SKM-1 treated with dmso at 0.1 percent for 144 hours (cell line): ENCODE data around the gene KIF5C.

Experiments used
- DNase-seq: peaks from one replicate; lab custom pipeline; 2025; ENCODE audit not compliant: unreplicated experiment; lab: John Stamatoyannopoulos, UW

The KIF5C gene

DNA sequence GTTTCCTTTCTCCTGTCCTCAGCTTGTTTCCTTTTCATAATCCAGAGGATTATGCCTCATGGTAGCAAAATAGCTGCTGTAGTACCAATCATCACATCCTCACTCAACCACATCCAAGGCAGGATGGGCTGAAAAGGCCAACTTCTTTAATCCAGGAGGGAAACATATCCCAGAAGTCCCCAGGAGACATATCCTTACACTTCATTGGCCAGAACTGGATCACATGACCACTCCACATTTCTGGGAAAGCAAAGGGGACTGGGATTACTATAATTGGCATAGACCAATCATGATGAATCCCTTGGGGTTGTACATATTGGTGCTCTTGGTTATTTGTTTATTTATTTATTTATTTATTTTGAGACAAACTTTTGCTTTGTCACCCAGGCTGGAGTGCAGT, 109.4 kb downstream of the KIF5C start:
- DNase-seq = no peak

- DNase-seq = peak; percentile 42
These were observed 112.3 kb downstream of the KIF5C start for GRCh38 chr2:148987286-148987685.

DNA sequence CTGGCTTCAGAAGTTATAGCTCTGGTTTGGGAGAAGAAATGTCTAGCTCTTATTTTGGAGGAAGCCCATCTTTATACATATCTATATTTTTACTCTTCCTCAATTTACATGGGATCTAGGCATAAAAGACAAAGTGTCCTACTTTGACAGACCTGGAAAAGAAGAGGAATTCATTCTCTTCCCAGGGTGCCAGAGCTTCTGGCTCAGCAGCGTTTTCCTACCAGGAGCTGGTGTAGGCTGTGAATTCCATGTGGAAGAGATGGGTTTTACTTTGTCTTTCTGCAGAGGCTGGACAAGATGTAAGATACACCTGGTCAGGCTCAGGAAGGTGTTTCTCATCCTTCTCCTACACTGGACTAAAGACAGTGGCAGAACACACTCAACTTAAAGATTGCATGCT, 113.3 kb downstream of the KIF5C start:
- no peak for DNase-seq

- DNase-seq = peak; percentile 70
These were observed 115.0 kb downstream of the KIF5C start for GRCh38 chr2:148989882-148990493.

DNA sequence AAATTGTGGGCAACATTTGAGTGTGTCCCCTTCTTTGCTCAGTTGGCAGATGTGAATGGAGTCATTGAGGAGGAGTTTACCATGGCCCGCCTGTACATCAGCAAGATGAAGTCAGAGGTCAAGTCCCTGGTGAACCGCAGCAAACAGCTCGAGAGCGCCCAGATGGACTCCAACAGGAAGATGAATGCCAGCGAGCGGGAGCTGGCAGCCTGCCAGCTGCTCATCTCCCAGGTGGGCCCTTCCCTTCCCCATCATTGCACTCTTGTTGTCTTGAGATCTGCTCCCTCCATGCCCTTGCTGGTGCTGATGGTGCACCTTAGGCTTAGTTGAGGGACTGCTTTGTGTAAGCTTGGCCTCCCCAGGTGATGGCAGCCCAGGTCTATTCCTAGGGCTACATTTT, 115.9 kb downstream of the KIF5C start:
- no peak for DNase-seq

DNA sequence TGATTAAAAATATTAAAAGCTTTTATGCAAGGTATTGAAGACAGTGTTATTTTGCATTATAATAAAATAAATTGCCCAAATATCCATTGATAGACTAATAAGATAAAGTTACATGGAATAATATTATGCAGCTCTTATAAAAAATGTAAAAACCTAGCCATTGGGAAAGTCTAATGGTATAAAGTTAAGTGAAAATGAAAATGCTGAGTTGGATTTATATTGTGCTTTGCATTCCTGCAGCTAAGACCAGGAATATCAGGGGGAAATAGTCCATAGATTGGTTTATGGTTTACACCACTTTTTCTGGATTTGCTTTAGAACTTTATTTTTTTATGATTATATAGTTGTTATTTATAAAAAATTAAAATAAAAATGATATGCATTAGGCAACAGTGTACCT, 117.4 kb downstream of the KIF5C start:
- DNase-seq = no peak

DNA sequence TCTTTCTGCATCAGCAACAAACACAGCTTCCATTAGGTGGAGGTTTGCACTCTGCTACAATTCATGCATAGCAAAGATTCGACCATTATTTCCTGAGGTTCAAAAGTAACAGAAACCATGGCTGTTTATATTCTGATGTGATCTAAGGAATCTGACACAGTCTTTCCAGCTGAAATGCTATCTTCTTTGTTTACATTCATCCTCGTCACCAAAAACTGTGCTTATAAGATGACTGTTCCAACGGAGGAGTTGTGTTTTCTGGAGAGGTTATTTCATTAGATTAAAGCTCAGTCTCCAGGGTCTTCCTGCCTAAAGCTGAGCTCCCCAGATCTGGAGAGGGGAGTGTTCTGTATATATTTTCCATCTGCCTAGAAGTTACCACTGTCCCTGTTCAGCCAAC, 118.3 kb downstream of the KIF5C start:
- no peak for DNase-seq

DNA sequence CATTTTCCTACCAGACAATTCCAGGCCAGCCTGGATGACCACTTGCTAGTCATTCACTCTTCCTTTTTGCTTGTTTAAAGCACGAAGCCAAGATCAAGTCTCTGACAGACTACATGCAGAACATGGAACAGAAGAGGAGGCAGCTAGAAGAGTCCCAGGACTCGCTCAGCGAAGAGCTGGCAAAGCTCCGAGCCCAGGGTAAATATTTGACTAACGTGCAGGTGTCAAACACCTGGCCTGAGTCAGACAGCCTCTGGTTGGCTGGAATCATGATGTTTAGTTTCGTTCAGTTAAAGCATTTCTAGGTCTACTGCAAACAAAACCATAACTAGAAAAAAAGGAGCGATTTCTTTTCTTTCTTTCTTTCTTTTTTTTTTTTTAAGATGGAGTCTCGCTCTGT, 119.3 kb downstream of the KIF5C start:
- no peak for DNase-seq

DNA sequence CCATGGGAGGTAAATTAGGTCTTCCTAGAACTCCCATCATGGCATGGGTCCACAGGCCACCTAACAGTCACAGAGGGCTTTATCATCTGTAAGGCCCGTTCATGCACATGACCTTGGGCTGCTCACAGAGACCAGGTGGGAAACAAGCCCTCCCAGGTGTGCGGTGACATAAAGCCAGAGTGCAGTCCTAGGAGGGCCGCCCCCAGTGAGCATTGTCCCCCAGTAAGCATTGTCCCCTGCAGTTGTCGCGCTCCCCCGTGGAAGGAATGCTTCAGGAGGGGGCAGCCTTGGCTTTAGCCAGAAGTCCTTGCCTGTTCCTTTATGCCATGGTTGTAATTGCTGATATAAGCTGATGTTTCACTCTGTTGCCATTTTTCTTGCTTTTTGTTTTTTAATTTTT, 121.8 kb downstream of the KIF5C start:
- DNase-seq = no peak

GRCh38 chr2:148998165-148998830, 123.3 kb downstream of the KIF5C start:
- DNase-seq = no peak

DNA sequence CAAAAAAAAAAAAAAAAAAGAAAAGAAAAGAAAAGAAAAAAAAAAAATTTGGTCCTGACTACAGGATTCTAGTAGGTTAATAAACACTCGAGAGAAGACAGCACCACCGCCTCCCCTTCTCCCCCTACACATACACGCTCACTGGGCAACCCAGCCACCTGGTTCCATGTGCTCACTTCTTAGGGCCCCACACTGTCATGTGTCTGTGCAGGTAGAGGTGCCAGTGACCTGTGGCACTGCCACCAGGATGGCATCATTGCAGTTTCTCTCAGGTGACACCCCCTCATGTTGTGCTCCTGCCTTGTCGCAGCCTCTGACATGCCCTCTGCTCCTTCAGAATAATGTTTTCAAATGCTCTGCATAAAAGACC, 123.8 kb downstream of the KIF5C start:
- no peak for DNase-seq

- DNase-seq = no peak
These were observed 124.5 kb downstream of the KIF5C start for GRCh38 chr2:148999451-148999921.

GRCh38 chr2:149000158-149000938, 125.3 kb downstream of the KIF5C start:
- DNase-seq = peak; percentile 10

DNA sequence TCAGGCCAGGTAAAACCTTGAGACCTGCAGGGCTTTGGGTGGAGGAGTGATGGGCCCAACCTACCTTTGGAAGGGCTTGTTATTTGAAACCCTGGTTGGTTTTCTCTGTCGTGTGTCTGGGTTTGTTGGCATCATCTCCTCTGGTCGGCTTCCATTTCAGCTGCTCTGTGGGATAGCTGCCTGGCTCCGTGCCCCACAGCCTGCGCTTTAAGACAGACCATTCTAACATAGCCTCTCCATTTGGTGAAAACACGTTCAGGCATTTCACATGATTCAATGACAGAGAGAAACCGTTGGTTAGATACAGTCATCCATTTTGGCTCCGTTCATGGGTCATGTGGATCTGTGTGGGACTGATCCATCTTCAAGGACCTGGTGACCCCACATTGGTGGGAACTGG, 126.5 kb downstream of the KIF5C start:
- no peak for DNase-seq

DNA sequence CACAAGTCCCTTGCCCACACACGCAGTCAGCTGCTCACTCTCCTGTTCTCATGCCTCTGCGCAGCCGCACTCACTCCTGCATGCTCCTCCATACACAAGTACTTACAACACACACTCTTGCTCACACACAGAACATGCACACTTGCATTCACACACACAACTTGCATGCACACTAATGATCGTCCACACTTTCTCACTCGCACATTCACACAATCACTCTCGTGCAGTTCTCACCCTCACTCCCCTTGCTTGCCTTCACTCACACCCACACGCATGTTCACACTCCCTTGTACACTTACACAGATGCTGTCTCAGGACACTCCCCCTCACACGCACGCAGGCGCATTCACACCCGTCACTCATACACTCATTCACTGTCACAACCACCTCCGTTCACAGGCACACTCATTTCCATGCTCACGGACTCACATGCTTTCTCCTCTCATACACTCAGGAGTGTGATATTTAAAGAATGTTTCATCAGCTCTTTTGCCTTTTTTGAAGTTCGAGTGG, 127.4 kb downstream of the KIF5C start:
- DNase-seq = no peak

DNA sequence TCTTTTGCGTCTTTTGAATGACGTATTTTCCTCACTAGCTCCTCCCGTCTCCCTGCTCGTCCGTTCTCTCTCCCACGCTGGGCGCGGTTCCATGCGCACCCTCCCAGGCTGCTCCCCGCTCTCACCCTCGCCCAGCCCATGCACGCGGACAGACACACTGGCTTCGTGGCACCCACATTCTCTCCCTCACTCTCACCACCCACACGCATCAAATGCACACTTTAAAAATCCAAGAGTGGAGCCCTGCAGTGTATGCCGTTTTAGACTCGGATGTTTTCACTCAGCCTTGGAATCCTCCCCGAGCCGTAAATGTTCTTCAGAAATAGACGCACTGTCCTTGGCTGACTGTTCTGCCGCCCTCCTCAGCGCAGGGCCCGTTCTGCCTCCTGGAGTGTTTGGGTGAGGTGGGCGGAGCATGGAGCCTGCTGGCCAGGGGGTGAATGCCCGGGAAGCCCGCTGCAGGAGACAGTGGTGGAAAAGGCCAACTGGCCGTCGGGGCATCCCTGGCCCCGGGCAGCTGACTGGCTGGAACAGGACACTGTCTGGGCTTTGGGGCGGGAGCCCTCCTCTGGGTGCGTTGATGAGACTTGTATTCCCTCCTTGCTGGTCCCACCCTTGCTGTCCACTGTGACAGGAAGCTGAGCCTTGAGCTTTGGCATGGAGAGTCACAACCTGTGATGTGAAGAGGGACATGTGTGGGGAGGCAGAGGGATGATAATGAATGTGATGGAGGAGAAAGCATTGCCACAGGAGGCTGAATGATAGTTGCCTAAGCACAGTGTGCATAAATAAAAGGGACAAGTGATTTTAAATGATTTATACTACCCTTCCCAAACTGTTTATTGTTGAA, 128.1 kb downstream of the KIF5C start:
- no peak for DNase-seq

- no peak for DNase-seq
These were observed 129.8 kb downstream of the KIF5C start for GRCh38 chr2:149004836-149005235.

DNA sequence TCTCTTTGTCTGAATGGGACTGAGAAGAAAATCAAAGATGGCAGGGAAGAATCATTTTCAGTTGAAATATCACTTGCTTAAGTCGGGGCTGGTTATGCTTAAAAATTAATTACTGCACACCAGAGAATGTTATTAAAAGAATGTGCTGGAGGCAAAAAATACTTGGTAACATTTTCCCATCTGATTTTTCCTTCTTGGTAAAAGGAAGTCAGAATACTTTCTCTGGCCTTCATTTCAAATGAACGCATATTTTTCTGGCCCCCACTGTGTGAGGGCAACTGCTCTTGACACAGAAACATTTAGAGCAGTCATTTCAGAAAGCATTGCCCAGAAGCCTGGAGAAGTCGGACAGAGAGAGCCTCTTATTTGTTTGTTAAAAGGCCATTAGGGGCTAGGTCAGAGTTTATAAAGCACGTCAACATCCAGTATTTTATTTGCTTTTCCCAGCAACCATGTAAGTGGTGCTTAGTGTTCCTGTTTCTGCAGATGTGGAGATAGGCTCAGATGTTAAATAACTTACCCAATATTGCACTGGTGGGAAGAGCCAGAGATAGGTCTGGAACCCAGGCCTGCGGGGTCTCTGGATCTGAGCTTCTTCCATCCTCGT, 130.5 kb downstream of the KIF5C start:
- DNase-seq = no peak

DNA sequence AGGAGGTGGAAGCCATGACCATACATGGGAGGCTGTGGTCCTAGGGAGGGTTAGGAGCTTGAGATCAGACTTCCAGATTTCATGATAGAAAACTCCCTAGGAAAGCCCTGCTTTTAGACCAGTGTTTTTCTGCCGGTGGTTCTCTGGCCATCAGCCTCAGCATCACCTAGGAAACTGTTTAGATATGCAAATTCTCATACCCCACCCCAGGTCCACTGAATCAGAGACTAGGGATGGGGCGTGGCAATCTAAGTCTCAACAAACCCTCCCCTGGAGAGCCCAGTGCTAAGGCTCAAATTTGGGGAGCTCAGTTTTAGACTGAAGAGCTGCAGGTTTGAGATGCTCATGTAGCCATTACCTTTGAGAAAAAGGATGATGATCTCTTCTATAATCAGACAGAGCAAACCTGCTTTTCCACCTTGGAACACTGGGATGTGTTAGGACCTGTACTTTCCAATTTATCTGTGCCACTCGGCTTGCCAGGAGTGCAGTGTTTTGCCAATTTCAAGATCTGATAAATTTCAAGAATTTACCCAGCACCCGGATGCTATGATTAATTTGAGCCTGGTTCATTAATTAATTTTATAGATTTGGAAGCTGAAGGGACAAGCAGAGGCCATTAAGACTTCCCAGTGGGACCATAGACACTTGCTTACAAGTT, 132.0 kb downstream of the KIF5C start:
- DNase-seq = no peak

DNA sequence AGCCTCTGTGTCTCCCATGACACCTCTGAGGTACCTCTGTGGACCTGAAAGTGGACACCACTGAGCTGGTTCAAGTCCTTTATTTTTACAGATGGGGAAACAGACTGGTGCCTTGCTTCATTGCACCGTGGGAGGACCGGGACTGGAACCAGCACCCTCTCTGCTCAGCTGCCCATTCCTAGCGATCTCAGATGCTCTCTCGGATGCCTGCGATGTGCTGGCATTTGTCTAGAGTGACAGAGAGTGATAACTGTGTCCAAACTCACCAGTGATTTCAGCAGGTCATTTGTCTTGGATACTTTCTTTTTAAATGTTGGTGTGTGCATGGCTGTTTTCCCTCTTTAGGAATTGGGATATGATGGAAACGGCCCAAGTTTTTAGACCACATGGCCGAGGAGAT, 133.4 kb downstream of the KIF5C start:
- DNase-seq = no peak
